Activated T-cell treated with anti-CD3 and anti-CD28 coated beads, Interleukin-2, amount 50 U/mL, for 72 hours (primary cell): ENCODE measurements around the gene TK2. TPM values are rescaled to one million over a fixed set of nuclear protein-coding genes. Genes with fewer than 3 reads are reported as not detected.

Experiments used
- ATAC-seq, 2 donors: fragments of 150-1000 bp; cut with Tn5 transposase; replicated peaks in 1 of 2; 2 replicates each; pipeline ENCODE4 v1.10.0; 2021; ENCODE audit warnings: moderate library complexity in 2 of 2, mild to moderate bottlenecking in 1 of 2
- DNase-seq, 2 donors: peaks; one replicate each; pipeline ENCODE4 v3.0.0; 2021 to 2022; ENCODE audit warnings: mixed read lengths in 1 of 2
- H3K27ac Mint-ChIP-seq: one replicate; pipeline ENCODE4 v1.8.0; 2022; ENCODE audit warnings: mild to moderate bottlenecking, moderate library complexity, mixed read lengths
- H3K27me3 Mint-ChIP-seq: one replicate; pipeline ENCODE4 v1.8.0; 2022; ENCODE audit warnings: low read depth, mixed read lengths
- H3K36me3 Mint-ChIP-seq, 2 donors: one replicate each; pipeline ENCODE4 v1.8.0; 2022; ENCODE audit warnings: mixed read lengths in 2 of 2, mild to moderate bottlenecking in 1 of 2; ENCODE audit not compliant: insufficient read depth in 2 of 2
- H3K4me1 Mint-ChIP-seq: one replicate; pipeline ENCODE4 v1.8.0; 2022; ENCODE audit warnings: low read depth, mixed read lengths
- H3K4me3 Mint-ChIP-seq, 2 donors: one replicate each; pipeline ENCODE4 v1.8.0; 2022; ENCODE audit warnings: mild to moderate bottlenecking in 2 of 2, mixed read lengths in 2 of 2, moderate library complexity in 2 of 2
- H3K9me3 Mint-ChIP-seq, 2 donors: one replicate each; pipeline ENCODE4 v1.8.0; 2022; ENCODE audit warnings: mixed read lengths in 2 of 2
- total RNA-seq, 2 donors: library from RNA; stranded (reverse); gene quantifications; one replicate each; pipeline ENCODE4 v1.2.3, GENCODE V29; 2022

The TK2 gene
- total RNA-seq, 2 donors from 2014 or later, result 16.4 to 16.6 TPM

DNA sequence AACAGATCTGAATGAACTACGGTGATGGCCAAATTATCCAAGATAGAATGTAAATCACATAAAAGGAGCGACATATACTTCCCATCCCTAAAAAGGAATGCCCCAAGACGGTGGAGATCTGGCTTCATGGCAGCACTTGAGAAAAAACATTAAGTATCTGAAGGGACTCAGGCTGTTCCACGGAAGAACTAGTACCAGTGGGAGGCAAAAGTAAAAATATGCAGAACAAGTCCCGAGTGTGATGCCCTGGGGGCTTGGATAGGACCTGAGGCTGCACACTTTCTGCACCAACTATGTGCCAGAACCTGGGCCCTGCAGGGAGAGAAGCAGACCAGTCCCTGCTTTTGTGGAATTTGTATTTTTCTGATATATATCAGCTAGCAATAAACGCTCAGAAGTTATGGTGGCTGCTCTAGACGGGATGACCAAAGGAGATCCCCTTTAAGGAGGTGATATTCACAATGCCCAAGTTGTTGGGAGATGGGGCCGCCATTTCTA is 1.9 kb upstream of the TK2 start:
- ATAC-seq (no peak), DNase-seq (no peak)
- Mint-ChIP-seq H3K4me3 (peak overlapping the region; percentile 90 to 95), H3K4me1 (peaks cover 73% of the 10 kb centered on the region), H3K36me3 (peaks cover 16 to 29% of the 10 kb centered on the region in 2 donors), H3K27me3 (no peaks in the 10 kb centered on the region), H3K27ac (peak overlapping the region; percentile 99), H3K9me3 (no peaks in the 10 kb centered on the region)

DNA sequence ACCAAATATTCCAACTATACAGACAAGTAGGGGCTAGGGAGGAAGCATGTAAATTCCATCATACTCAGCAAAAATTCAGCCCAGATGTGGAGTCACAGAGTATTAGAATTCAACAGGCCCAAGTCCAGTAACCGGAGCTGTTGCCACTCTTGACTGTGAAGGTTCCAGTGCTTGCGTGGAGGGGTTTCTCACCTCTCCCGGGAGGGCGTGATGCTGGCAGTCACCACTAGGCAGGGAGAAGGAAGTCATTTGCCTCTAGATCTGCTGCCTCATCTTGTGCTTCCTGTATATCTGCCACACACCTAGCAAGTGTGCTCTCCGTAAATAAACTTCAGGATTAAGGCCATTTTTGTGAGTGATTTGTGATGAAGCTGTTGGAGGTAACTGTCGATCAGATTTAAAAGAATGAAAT is 1.4 kb upstream of the TK2 start:
- Mint-ChIP-seq H3K27ac (peak overlapping the region; percentile 99), H3K36me3 (peaks cover 16 to 29% of the 10 kb centered on the region in 2 donors), H3K4me1 (peaks cover 73% of the 10 kb centered on the region), H3K4me3 (peak overlapping the region; percentile 90 to 95), H3K27me3 (no peaks in the 10 kb centered on the region), H3K9me3 (no peaks in the 10 kb centered on the region)
- DNase-seq (peak; percentile 70 to 71), ATAC-seq (peak; percentile 36 to 54)

DNA sequence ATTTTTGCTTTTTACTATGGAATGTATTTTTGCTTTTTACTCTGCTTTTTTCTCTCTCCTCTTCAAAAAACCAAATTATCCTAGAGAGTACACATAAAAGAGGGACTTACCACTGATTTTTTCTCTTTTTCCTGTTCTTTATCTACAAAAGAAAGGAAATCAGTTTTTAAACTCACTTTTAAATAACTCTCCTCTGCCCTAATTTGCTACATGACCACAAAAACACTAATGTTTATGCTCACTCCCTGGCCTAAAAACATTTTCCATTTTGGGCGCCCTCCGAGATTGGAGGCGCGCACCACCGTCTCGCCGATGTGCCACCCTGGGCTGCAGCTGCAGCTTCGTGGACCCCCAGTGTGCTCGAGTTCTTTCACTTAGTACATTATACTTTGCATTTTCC is 1.1 kb downstream of the TK2 start:
- no peak for ATAC-seq
- H3K9me3 Mint-ChIP-seq, result no peaks in the 10 kb centered on the region
- DNase-seq, result no peak
- H3K27ac Mint-ChIP-seq, result peak overlapping the region; percentile 82
- no peaks in the 10 kb centered on the region for H3K27me3 Mint-ChIP-seq
- H3K36me3 Mint-ChIP-seq, result peaks cover 6 to 14% of the 10 kb centered on the region in 2 donors
- peak overlapping the region; percentile 80 to 82 for H3K4me3 Mint-ChIP-seq
- H3K4me1 Mint-ChIP-seq, result peaks cover 48% of the 10 kb centered on the region

DNA sequence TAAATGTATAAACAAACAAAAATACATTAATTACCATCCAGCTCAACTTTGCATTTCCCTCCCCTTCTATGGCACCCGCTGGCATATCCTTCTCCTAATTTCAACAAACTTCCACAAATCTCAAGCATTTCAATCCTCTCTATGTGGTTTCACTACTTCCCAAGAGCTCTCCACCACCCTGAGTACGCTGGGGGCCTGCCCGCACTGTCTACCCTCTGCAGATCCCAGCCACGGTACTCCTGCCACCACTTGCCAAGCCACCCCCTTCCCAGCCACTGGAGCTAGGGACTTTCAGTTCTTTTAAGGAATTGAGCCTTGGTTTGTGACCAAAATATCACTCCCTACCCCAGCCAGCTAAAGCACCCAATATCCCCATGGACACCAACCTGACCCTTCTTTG is 1.9 kb downstream of the TK2 start:
- Mint-ChIP-seq H3K9me3 (no peaks in the 10 kb centered on the region), H3K36me3 (peaks cover 3 to 6% of the 10 kb centered on the region in 2 donors), H3K4me1 (peaks cover 40% of the 10 kb centered on the region), H3K27me3 (no peaks in the 10 kb centered on the region), H3K4me3 (peak overlapping the region; percentile 10 to 18), H3K27ac (peak overlapping the region; percentile 82)
- ATAC-seq (no peak), DNase-seq (no peak)

DNA sequence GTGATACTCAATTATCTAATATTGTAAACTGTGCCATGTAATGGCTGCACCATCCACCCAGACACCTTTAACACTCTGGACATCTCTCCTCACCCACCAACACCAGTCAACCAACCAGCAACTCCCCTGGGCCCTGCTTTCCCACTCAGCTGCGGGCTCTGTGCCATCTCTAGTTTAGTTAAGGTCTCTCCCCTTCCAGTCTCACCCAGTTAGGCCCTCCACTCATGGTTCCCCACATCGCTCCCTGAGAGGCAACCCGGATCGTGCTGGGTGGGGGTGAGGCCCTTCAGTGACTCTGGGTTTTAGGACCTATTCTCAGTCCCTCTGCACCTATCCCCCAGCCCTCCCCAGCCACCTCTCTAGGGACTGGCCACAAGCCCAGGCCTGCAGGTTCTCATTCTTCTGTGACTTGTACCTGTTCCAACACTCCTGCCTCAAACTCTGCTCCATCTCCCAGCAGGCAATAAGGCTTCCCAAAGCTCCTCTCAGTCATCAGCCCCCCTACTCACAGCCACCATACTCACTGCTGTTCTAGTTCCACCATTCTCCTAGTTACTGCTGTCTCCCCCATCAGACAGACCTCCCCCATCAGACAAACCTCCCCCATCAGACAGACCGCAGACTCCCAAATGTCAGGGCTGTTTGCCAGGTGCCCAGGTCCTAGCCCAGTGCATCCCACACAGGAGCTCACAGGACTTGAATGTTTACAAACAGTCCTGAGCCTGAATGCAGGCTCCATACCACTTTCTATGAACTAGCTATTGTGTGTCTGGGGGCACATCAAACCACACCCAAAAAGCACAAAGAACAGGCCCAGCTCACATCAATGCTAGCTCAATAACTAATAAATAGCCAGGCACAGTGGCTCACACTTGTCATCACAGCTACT is 2.6 kb downstream of the TK2 start:
- H3K27ac Mint-ChIP-seq, result peak overlapping the region; percentile 36
- H3K4me3 Mint-ChIP-seq, result no peak overlapping the region
- H3K36me3 Mint-ChIP-seq, result peaks cover under 1% of the 10 kb centered on the region in 2 donors

DNA sequence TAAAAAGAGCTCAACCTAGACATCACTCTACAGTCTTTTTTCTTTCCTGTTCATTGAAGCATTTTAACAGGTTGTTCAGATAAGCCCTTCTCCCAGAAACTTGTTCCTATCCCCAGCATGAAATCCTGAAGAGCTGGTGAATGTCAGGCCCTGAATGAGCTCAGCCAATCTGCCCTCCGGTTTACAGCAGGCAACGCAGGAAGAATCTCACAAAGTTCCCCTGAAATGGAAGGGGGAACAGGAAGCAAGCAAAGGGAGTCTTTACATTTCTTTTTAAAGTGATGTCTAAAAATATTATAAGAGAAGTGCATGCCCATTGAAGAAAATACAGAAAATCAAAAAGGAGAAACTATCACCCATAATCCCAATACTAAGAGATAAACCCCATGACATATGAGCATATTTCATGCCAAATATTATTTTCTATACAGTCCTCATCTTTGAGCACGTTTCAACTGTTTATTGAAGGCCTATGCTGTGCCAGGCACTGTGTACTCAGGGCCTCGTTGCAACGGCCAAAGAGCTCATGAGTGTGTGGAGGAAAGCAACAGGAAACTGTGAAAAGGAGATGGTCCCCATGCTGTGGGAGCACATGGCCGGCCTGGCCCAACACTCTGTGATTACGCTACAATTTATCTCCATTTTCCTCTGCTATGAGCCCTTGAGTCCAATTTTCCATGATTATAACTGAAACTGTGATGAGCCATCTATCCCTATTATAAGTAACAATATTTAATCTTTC is 5.7 kb downstream of the TK2 start:
- no peak for ATAC-seq
- no peak for DNase-seq
- H3K36me3 Mint-ChIP-seq, result no peaks in the 10 kb centered on the region
- no peaks in the 10 kb centered on the region for H3K9me3 Mint-ChIP-seq
- no peaks in the 10 kb centered on the region for H3K27me3 Mint-ChIP-seq
- H3K4me3 Mint-ChIP-seq, result no peak overlapping the region
- no peak overlapping the region for H3K27ac Mint-ChIP-seq
- peaks cover 21% of the 10 kb centered on the region for H3K4me1 Mint-ChIP-seq

More for the DNA sequence above, 2.6 kb downstream of the TK2 start:
- Mint-ChIP-seq H3K27me3 (no peaks in the 10 kb centered on the region), H3K9me3 (no peaks in the 10 kb centered on the region), H3K4me1 (peaks cover 34% of the 10 kb centered on the region)
- DNase-seq, result no peak
- no peak for ATAC-seq

DNA sequence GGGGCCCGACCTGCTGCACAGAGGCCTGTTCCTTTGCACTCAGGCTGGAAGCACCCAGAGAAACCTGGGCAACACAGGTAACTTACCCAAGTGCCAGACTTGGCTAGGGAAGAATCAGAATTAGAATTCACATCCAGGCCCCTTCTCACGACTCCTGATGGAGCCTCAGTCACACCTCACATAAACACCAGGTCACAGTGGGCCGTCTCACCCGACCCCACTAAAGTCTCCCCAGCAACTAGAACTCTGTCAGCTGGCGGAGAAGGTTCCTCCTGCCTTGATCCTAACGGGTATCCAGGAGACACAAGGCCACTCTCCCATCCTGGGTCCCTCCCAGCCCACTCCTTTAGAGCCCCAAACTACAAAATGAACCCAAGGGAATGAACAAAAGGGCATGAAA is 6.4 kb downstream of the TK2 start:
- H3K4me1 Mint-ChIP-seq, result peaks cover 18% of the 10 kb centered on the region
- ATAC-seq, result no peak
- no peaks in the 10 kb centered on the region for H3K27me3 Mint-ChIP-seq
- H3K27ac Mint-ChIP-seq, result no peak overlapping the region
- no peaks in the 10 kb centered on the region for H3K9me3 Mint-ChIP-seq
- DNase-seq, result no peak
- no peaks in the 10 kb centered on the region for H3K36me3 Mint-ChIP-seq
- H3K4me3 Mint-ChIP-seq, result no peak overlapping the region

DNA sequence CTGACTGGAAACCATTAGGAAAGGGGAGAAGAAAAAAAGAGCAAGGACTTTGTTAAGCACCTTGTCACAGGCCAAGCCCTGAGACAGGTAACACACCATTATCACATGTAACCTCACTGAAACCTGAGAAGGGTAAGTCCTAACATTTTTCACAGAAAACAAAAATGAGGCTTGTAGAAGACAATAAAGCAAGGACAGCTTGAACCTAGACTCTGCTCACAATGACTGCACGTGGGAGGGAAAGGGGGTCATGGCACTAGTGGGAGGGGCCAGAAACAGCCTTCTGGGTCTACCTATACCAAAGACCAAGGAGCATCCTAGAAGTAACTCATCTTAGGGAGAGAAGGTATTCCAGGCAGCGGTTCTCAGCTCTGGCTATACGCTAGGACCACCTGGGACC is 7.5 kb downstream of the TK2 start:
- DNase-seq (no peak), ATAC-seq (no peak)
- Mint-ChIP-seq H3K27ac (no peak overlapping the region), H3K4me1 (peaks cover 15% of the 10 kb centered on the region), H3K9me3 (no peaks in the 10 kb centered on the region), H3K36me3 (no peaks in the 10 kb centered on the region), H3K27me3 (no peaks in the 10 kb centered on the region), H3K4me3 (no peak overlapping the region)

DNA sequence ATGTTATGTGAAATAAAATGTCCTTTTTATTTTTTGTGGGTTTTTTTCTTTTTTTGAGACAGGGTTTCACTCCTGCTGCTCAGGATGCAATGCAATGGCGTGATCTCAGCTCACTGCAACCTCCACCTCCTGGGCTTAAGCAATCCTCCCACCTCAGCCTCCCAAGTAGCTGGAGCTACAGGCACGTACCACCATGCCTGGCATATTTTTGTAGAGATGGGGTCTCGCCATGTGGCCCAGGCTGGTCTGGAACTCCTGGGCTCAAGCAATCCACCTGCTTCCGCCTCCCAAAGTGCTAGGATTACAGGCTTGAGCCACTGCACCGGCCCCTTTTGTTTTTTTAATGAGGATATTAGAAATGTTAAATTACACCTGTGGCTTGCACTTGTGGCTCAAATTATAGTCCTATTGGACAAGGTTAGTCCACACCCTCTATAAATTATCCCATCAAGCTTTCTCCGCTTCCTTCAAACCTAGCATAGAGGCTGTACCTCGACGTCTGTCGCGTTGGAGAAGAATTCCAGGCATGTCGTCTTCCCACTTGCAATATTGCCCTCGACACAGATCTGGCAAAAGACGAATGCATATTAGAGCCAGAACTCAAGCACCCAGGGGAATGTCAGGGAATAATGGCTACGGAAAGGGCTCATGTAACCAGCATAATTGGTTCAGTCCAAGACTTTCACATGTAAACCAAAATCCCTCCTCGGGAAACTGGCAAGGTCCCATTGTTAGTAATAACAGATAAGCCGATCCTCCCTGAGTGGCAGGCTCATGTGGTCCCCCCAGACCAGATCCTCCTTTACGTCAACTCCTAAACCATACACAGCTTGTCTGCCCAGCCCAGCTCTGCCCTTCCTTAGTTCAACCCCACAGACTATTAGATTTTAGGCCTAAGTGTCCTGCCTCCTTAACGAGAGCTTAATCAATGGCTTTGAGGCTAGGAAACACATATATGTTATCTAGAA is 8.2 kb downstream of the TK2 start:
- no peak for DNase-seq
- no peak overlapping the region for H3K27ac Mint-ChIP-seq
- no peak for ATAC-seq

DNA sequence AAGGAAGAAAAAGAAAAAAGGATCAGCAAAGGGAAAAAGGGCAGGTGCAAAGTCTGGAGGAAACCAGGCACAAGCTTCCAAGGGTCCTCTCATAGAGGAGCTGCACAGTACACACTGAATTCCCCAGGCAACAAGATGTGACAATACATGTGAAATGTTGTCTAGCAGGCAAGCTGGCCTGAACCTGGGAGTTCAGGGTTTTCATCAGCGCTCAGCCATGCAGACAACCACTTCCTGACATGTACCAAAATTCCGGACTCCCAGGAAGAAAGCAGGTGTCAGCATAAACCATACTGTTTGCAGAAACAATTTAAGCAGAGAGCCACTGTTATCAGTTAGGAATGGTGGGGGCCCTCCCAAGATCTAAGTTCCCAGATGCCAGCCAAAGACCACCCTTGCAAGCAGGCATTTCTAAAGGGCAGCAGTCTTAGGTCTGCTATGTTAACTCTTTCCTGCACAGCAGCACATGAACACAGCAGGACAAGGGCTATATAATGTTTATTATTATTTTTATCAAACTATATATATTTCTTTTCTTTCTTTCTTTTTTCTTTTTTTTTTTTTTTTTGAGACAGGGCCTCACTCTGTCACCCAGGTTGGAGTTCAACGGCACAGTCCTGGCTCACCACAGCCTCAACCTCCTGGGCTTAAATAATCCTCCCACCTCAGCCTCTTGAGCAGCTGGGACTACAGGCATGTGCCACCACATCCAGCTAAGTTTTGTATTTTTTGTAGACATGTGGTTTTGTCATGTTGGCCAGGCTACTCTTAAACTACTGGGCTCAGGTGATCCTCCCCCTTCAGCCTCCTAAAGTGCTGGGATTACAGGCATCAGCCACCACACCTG is 10.1 kb downstream of the TK2 start:
- DNase-seq (no peak), ATAC-seq (no peak)
- Mint-ChIP-seq H3K9me3 (no peaks in the 10 kb centered on the region), H3K4me1 (peaks cover 15% of the 10 kb centered on the region), H3K27ac (no peak overlapping the region), H3K36me3 (no peaks in the 10 kb centered on the region), H3K4me3 (no peak overlapping the region), H3K27me3 (no peaks in the 10 kb centered on the region)

More for the DNA sequence above, 8.2 kb downstream of the TK2 start:
- Mint-ChIP-seq H3K4me3 (no peak overlapping the region), H3K9me3 (no peaks in the 10 kb centered on the region), H3K36me3 (no peaks in the 10 kb centered on the region), H3K4me1 (peaks cover 15% of the 10 kb centered on the region), H3K27me3 (no peaks in the 10 kb centered on the region)

DNA sequence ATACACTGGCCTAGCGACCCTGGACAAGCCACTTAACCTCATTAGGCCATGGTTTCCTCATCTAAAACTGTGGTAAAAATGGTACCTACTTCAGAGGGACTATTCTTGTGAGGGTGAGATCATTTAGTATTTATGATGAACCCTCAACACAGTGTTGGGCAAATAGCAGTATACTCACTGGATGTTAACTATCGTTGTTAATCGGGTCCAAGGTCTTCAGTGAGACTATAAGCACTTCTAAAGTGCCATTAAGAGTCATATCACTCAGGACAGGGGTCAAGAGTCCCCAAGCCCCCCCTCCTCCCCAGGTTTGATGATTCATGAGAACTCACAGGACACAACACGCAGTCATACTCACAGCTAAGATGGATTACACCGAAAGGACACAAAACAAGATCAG is 11.0 kb downstream of the TK2 start:
- H3K27ac Mint-ChIP-seq, result no peak overlapping the region
- H3K27me3 Mint-ChIP-seq, result no peaks in the 10 kb centered on the region

DNA sequence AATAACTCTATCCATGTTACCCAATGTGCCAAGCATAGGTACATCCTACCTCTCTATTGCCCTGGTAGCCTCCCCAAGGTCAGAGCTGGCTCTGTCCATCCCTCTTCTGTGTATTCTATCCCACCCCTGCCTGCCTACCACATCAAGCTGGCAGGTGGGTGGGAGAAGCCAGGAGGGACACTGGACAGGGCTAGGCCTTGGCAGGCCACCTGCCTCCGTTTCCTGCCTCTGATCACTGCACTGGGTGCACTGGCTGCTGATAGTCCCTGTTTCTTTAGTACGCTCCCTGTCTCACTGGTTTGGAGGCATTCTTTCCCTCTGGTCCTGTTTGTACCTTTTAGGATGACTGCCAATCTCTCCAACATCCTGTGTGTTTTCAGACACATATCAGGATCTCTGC is 12.7 kb downstream of the TK2 start:
- H3K9me3 Mint-ChIP-seq, result no peaks in the 10 kb centered on the region
- DNase-seq, result no peak
- H3K4me3 Mint-ChIP-seq, result no peak overlapping the region
- peaks cover 20% of the 10 kb centered on the region for H3K4me1 Mint-ChIP-seq
- H3K36me3 Mint-ChIP-seq, result no peaks in the 10 kb centered on the region
- no peak for ATAC-seq
- no peaks in the 10 kb centered on the region for H3K27me3 Mint-ChIP-seq
- no peak overlapping the region for H3K27ac Mint-ChIP-seq

More for the DNA sequence above, 11.0 kb downstream of the TK2 start:
- Mint-ChIP-seq H3K4me3 (no peak overlapping the region), H3K4me1 (peaks cover 20% of the 10 kb centered on the region), H3K9me3 (no peaks in the 10 kb centered on the region), H3K36me3 (no peaks in the 10 kb centered on the region)
- ATAC-seq (no peak), DNase-seq (no peak)
